RWPE2 (cell line): Measurements from ENCODE around the gene SECISBP2L.

Experiments used
- ATAC-seq: fragments of 200-7000 bp; cut with Tn5 transposase; 3 replicates; pipeline ENCODE4 v1.9.1; 2021; ENCODE audit warnings: low read depth
- DNase-seq: peaks from one replicate; pipeline ENCODE4 v3.0.0-alpha.2; 2020; ENCODE audit warnings: low spot score
- H3K27ac ChIP-seq: fragments of 450-650 bp; 2 replicates; pipeline ENCODE4 v1.5.1; 2017; ENCODE audit warnings: mild to moderate bottlenecking; ENCODE audit not compliant: poor library complexity, severe bottlenecking
- H3K27me3 ChIP-seq: fragments of 250-450 bp; sonication (Bioruptor Pico); 2 replicates; pipeline ENCODE4 v1.5.1; 2021; ENCODE audit warnings: mild to moderate bottlenecking, moderate library complexity; ENCODE audit not compliant: insufficient read depth, poor library complexity, severe bottlenecking
- H3K36me3 ChIP-seq: fragments of 250-450 bp; sonication (Bioruptor Pico); 2 replicates; pipeline ENCODE4 v1.5.1; 2020; ENCODE audit warnings: low read depth, mild to moderate bottlenecking, moderate library complexity
- H3K4me1 ChIP-seq: fragments of 250-450 bp; sonication (Bioruptor Pico); 2 replicates; pipeline ENCODE4 v1.5.1; 2021; ENCODE audit warnings: mild to moderate bottlenecking, moderate library complexity; ENCODE audit not compliant: insufficient read depth, poor library complexity, severe bottlenecking
- H3K4me3 ChIP-seq: fragments of 250-450 bp; sonication (Bioruptor Pico); 2 replicates; pipeline ENCODE4 v1.5.1; 2021; ENCODE audit warnings: mild to moderate bottlenecking, moderate library complexity; ENCODE audit not compliant: severe bottlenecking
- H3K9me3 ChIP-seq: fragments of 250-450 bp; sonication (Bioruptor Pico); 2 replicates; pipeline ENCODE4 v1.5.1; 2021; ENCODE audit warnings: mild to moderate bottlenecking, moderate library complexity; ENCODE audit not compliant: severe bottlenecking
- CTCF ChIP-seq: fragments of 450-650 bp; IDR thresholded peaks from one replicate; pipeline ENCODE4 v1.5.1; 2017; ENCODE audit warnings: mild to moderate bottlenecking, moderate library complexity; ENCODE audit not compliant: poor library complexity, severe bottlenecking

SECISBP2L gene

GRCh38 chr15:49015896-49016295 lies 30.4 kb downstream of the SECISBP2L start:
- no peak for TF ChIP-seq CTCF
- no peaks in the 10 kb centered on the region for H3K9me3 ChIP-seq
- no peak overlapping the region for H3K4me3 ChIP-seq
- DNase-seq (no peak), ATAC-seq (no peak)
- no peaks in the 10 kb centered on the region for H3K4me1 ChIP-seq
- no peak overlapping the region for H3K27ac ChIP-seq
- no peaks in the 10 kb centered on the region for H3K27me3 ChIP-seq
- peaks cover 51% of the 10 kb centered on the region for H3K36me3 ChIP-seq

- H3K27ac ChIP-seq: no peak overlapping the region
- no peaks in the 10 kb centered on the region for H3K4me1 ChIP-seq
- H3K9me3 ChIP-seq: no peaks in the 10 kb centered on the region
- H3K4me3 ChIP-seq: no peak overlapping the region
- peaks cover 61% of the 10 kb centered on the region for H3K36me3 ChIP-seq
- DNase-seq (no peak), ATAC-seq (no peak)
- no peaks in the 10 kb centered on the region for H3K27me3 ChIP-seq
- no peak for TF ChIP-seq CTCF
Measured at GRCh38 chr15:48999314-48999713, 46.9 kb downstream of the SECISBP2L start.

- TF ChIP-seq CTCF: no peak
- no peaks in the 10 kb centered on the region for H3K9me3 ChIP-seq
- H3K27me3 ChIP-seq: no peaks in the 10 kb centered on the region
- no peak overlapping the region for H3K27ac ChIP-seq
- no peak overlapping the region for H3K4me3 ChIP-seq
- H3K36me3 ChIP-seq: peaks cover 80% of the 10 kb centered on the region
- no peak for DNase-seq
- no peak for ATAC-seq
- no peaks in the 10 kb centered on the region for H3K4me1 ChIP-seq
Measured at GRCh38 chr15:48996276-48996675, 50.0 kb downstream of the SECISBP2L start.

GRCh38 chr15:48993380-48993779 lies 52.9 kb downstream of the SECISBP2L start:
- TF ChIP-seq CTCF: no peak
- H3K27ac ChIP-seq: no peak overlapping the region
- no peak overlapping the region for H3K4me3 ChIP-seq
- no peak for ATAC-seq
- no peaks in the 10 kb centered on the region for H3K4me1 ChIP-seq
- no peak for DNase-seq
- no peaks in the 10 kb centered on the region for H3K27me3 ChIP-seq
- H3K9me3 ChIP-seq: no peaks in the 10 kb centered on the region
- H3K36me3 ChIP-seq: peaks cover 62% of the 10 kb centered on the region

GRCh38 chr15:48992545-48992944 lies 53.7 kb downstream of the SECISBP2L start:
- Histone ChIP-seq H3K36me3 (peaks cover 56% of the 10 kb centered on the region), H3K4me3 (no peak overlapping the region), H3K4me1 (no peaks in the 10 kb centered on the region), H3K9me3 (no peaks in the 10 kb centered on the region), H3K27me3 (no peaks in the 10 kb centered on the region), H3K27ac (no peak overlapping the region)
- TF ChIP-seq CTCF: no peak
- ATAC-seq (no peak), DNase-seq (no peak)
